OCI-LY7 (cell line): ENCODE measurements around the gene CDK5RAP3. TPM values are rescaled to one million over a fixed set of nuclear protein-coding genes. Genes with fewer than 3 reads are reported as not detected.
"Not testable (repeated sequence)": the region's sequence is repeated elsewhere in the genome, so short reads cannot be mapped to it uniquely, and the experiment has no call there.

Source experiments
- BruUV-seq: library from RNA; stranded (reverse); fragments of 400-500 nt; replicated peaks from 2 replicates; lab custom pipeline; 2021; lab: Mats Ljungman, UMichigan
- CTCF ChIA-PET: fragments of 300-600 bp; sonication (Branson Sonifier 250); formaldehyde crosslinking; loops from one replicate; lab custom pipeline; 2022; ENCODE audit warnings: antibody characterized with exemption; ENCODE audit not compliant: unreplicated experiment; lab: Charles Lee
- POLR2A ChIA-PET: fragments of 300-600 bp; sonication (Branson Sonifier 250); formaldehyde crosslinking; loops from one replicate; lab custom pipeline; 2022; ENCODE audit warnings: antibody characterized with exemption; lab: Charles Lee
- DNase-seq: peaks from one replicate; pipeline ENCODE4 v3.0.0-alpha.2; 2015; ENCODE audit warnings: low spot score
- H2AFZ ChIP-seq: fragments of 200-600 bp; sonication (generic), shearing (Covaris generic); 2 replicates; pipeline ENCODE4 v1.6.1; 2014; ENCODE audit warnings: mild to moderate bottlenecking, antibody characterized with exemption, low read length, moderate library complexity
- H3K27ac ChIP-seq: fragments of 200-600 bp; sonication (generic); 2 replicates; pipeline ENCODE4 v1.5.1; 2014; ENCODE audit warnings: mixed run types, low read depth, mild to moderate bottlenecking, moderate library complexity, low read length, inconsistent platforms; ENCODE audit not compliant: poor library complexity, severe bottlenecking
- H3K36me3 ChIP-seq: fragments of 200-600 bp; sonication (generic); 2 replicates; pipeline ENCODE4 v1.6.1; 2014; ENCODE audit warnings: mild to moderate bottlenecking, antibody characterized with exemption, low read length, moderate library complexity, mixed read lengths; ENCODE audit not compliant: insufficient read depth
- H3K4me1 ChIP-seq: fragments of 200-600 bp; sonication (generic); 2 replicates; pipeline ENCODE4 v1.5.1; 2014; ENCODE audit warnings: mild to moderate bottlenecking, low read length; ENCODE audit not compliant: insufficient read depth, poor library complexity, severe bottlenecking
- H3K4me2 ChIP-seq: fragments of 200-600 bp; sonication (generic); 2 replicates; pipeline ENCODE4 v1.6.1; 2014; ENCODE audit warnings: mild to moderate bottlenecking, low read length
- H3K4me3 ChIP-seq: fragments of 200-600 bp; sonication (generic); 2 replicates; pipeline ENCODE4 v1.5.1; 2014; ENCODE audit warnings: mild to moderate bottlenecking, low read depth, low read length; ENCODE audit not compliant: poor library complexity, severe bottlenecking
- H3K79me2 ChIP-seq: fragments of 200-600 bp; sonication (generic); 2 replicates; pipeline ENCODE4 v1.6.1; 2016; ENCODE audit warnings: low read depth, mild to moderate bottlenecking, low read length, moderate library complexity, mixed read lengths; ENCODE audit not compliant: insufficient read depth
- H3K9me2 ChIP-seq: fragments of 200-600 bp; sonication (generic); 2 replicates; pipeline ENCODE4 v1.6.1; 2016; ENCODE audit warnings: mild to moderate bottlenecking, low read length, mixed read lengths; ENCODE audit not compliant: insufficient read depth
- H3K9me3 ChIP-seq: fragments of 200-600 bp; sonication (generic); 2 replicates; pipeline ENCODE4 v1.6.1; 2014; ENCODE audit warnings: mild to moderate bottlenecking, mixed run types, low read length, mixed read lengths
- H4K20me1 ChIP-seq: fragments of 200-600 bp; sonication (generic); 2 replicates; pipeline ENCODE4 v1.6.1; 2014; ENCODE audit warnings: mild to moderate bottlenecking, antibody characterized with exemption, low read length, moderate library complexity, mixed read lengths; ENCODE audit not compliant: insufficient read depth
- EZH2phosphoT487 ChIP-seq: fragments of 200-600 bp; sonication (generic); IDR thresholded peaks from 2 replicates; pipeline ENCODE4 v1.6.1; 2018; ENCODE audit warnings: low read depth, borderline replicate concordance, mild to moderate bottlenecking, mixed run types, antibody characterized with exemption, low read length, moderate library complexity, mixed read lengths
- intact Hi-C: fragments of 100-400 bp; cut with micrococcal nuclease; formaldehyde crosslinking; loops from one replicate; pipeline ENCODE4 v1.10.0; 2022; ENCODE audit not compliant: unreplicated experiment
- total RNA-seq, 2 experiments: library from RNA; depleted of rRNA in 1 of 2; stranded (reverse); fragments of >200 nt in 1 of 2; shearing (Covaris generic) in 1 of 2; gene quantifications; 2 replicates each; pipeline ENCODE4 v1.2.3, GENCODE V29; 2014 to 2022
- TF ChIP-seq, protein P1 (sequence below): fragments of 200-600 bp; sonication (generic); conservative IDR thresholded peaks from 2 replicates; pipeline ENCODE4 v1.5.1; 2014; ENCODE audit warnings: mild to moderate bottlenecking, antibody characterized with exemption, low read length, moderate library complexity, mixed read lengths

The CDK5RAP3 gene
- total RNA-seq, 2 experiments from 2014 or later, result 241 to 256 TPM

DNA sequence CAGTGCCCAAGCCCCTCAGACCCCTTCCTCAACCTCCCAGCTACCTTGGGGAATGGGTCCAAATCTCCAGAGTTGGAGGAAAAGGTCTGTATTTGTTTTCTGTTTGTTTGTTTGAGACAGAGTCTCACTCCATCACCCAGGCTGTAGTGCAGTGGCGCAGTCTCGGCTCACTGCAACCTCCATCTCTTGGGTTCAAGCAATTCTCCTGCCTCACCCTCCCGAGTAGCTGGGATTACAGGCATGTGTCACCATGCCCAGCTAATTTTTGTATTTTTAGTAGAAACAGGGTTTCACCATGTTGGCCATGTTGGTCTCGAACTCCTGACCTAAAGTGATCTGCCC, 46.9 kb downstream of the CDK5RAP3 start:
- H3K27ac ChIP-seq, H3K4me3 ChIP-seq, CTCF ChIA-PET, H3K79me2 ChIP-seq, DNase-seq, H3K9me2 ChIP-seq, H4K20me1 ChIP-seq, H3K9me3 ChIP-seq, H3K36me3 ChIP-seq, BruUV-seq: not testable (repeated sequence)
- peaks cover 10% of the 10 kb centered on the region for H3K4me1 ChIP-seq
- POLR2A ChIA-PET, result interaction anchor here (0.6 to 0.9 kb wide), 4 partner anchors 12 to 122 kb away, joined by 3 to 4 read pairs (median 4); no protein-coding TSS in a partner anchor
- peak overlapping the region; percentile 27 for H3K4me2 ChIP-seq
- intact Hi-C loops, result loop anchor here (1.0 to 5.0 kb wide), 4 partner anchors 39 to 174 kb away; partner anchors contain the start of gene SP2
- peak overlapping the region; percentile 88; the same call in 1 of the 2 replicates for H2AFZ ChIP-seq

DNA sequence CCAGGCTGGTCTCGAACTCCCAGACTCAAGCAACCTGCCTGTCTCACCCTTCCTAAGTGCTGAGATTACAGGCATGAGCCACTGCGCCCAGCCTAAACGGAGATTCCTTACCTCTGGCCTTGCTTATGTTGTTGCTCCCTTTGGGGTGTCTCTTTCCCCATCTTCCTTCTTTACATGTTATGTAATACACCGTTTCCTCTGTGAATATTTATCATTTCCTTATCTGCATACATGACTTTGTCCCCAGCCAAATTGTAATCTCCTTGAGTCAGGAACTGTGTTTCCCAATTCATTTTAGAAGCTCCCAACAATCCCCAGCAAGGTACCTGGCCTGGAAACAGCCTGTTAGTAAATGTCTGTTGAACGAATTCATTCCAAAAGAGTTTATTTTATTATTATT, 51.0 kb downstream of the CDK5RAP3 start:
- TF ChIP-seq EZH2phosphoT487, result no peak
- TF ChIP-seq, protein P1, sequence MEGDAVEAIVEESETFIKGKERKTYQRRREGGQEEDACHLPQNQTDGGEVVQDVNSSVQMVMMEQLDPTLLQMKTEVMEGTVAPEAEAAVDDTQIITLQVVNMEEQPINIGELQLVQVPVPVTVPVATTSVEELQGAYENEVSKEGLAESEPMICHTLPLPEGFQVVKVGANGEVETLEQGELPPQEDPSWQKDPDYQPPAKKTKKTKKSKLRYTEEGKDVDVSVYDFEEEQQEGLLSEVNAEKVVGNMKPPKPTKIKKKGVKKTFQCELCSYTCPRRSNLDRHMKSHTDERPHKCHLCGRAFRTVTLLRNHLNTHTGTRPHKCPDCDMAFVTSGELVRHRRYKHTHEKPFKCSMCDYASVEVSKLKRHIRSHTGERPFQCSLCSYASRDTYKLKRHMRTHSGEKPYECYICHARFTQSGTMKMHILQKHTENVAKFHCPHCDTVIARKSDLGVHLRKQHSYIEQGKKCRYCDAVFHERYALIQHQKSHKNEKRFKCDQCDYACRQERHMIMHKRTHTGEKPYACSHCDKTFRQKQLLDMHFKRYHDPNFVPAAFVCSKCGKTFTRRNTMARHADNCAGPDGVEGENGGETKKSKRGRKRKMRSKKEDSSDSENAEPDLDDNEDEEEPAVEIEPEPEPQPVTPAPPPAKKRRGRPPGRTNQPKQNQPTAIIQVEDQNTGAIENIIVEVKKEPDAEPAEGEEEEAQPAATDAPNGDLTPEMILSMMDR, result no peak
- Histone ChIP-seq H3K36me3 (no peaks in the 10 kb centered on the region), H2AFZ (no peak overlapping the region), H3K79me2 (no peaks in the 10 kb centered on the region), H3K9me2 (no peaks in the 10 kb centered on the region), H3K4me3 (no peak overlapping the region), H3K27ac (no peak overlapping the region), H4K20me1 (no peaks in the 10 kb centered on the region), H3K4me1 (peaks cover 40% of the 10 kb centered on the region), H3K9me3 (no peaks in the 10 kb centered on the region), H3K4me2 (no peak overlapping the region)
- no peak for DNase-seq
- no TSS peak for BruUV-seq
- intact Hi-C loops, result no loop called here
- ChIA-PET CTCF (no interaction called here), POLR2A (interaction anchor here (0.6 kb wide), 2 partner anchors 261 to 266 kb away, joined by 3 read pairs; no protein-coding TSS in a partner anchor)

DNA sequence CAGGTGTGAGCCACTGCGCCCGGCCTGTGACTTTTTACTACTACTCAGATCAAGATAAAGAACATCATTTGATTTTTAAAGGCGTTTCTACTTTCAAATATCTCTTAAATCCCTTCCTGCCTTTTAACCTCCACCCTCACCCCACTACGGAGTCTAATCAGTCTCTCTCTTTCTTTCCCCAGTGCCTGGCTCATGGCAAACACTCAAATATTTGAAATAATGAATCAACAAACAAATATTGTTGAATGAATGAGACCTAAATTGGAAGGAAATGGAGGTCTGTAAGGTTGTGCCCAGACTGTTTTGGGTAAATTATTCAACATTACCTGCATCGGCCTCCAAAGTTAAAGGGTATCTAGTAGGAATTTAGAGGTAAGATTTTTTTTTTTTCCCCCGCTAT, 52.0 kb downstream of the CDK5RAP3 start:
- peak overlapping the region; percentile 61 for H3K4me3 ChIP-seq
- no peaks in the 10 kb centered on the region for H3K79me2 ChIP-seq
- H3K4me2 ChIP-seq, result peak overlapping the region; percentile 84
- ChIA-PET POLR2A (no interaction called here), CTCF (no interaction called here)
- no peaks in the 10 kb centered on the region for H3K9me3 ChIP-seq
- no peaks in the 10 kb centered on the region for H3K9me2 ChIP-seq
- H3K27ac ChIP-seq, result no peak overlapping the region
- BruUV-seq, result no TSS peak
- no peak for DNase-seq
- intact Hi-C loops, result no loop called here
- H3K4me1 ChIP-seq, result peaks cover 32% of the 10 kb centered on the region
- TF ChIP-seq, protein P1, result no peak
- TF ChIP-seq EZH2phosphoT487, result no peak
- no peaks in the 10 kb centered on the region for H4K20me1 ChIP-seq
- H3K36me3 ChIP-seq, result no peaks in the 10 kb centered on the region
- peak overlapping the region; percentile 76 for H2AFZ ChIP-seq
